A549 treated with CORT108297 at 1 μM for 4 hours (cell line): Measurements from ENCODE around the gene RGPD4. TPM values are rescaled to one million over a fixed set of nuclear protein-coding genes. Genes with fewer than 3 reads are reported as not detected.

Experiments
- total RNA-seq: library from RNA; stranded (reverse); fragments of 200-300 nt; extraction: Qiagen RNA extraction; gene quantifications from 5 replicates; pipeline ENCODE4 v1.2.3, GENCODE V29; 2022

The RGPD4 gene
- 0.03 to 0.10 TPM (median 0.07 TPM) in 5 replicates for total RNA-seq

DNA sequence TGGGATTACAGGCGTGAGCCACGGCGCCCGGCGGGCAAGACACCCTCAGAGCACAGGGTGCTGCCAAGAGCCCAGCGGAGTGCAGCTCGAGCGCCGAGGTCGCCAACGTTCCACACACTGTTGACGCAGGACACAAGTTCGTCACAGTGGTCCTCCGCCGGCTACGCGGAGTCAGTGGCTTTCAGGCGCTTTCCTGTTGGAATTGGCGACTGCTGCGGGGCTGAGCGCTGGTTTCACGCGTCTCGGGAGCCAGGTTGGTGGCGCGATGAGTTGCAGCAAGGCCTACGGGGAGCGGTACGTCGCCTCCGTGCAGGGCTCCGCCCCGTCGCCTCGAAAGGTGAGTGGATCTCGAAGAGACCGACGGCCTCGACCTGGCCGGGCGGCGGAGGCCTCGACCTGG, at the start of gene RGPD4:
Gene RGPD4 (plus strand): TSS at position 144 of the 400 bp plus-strand sequence. CDS start 122 bp downstream, at position 266.

Other genes starting within 250 kb of the RGPD4 start
- not detected in 5 replicates for gene SLC5A7, start 159.6 kb downstream of the RGPD4 start, total RNA-seq